Measurements from ENCODE around the gene MARVELD3. TPM values are rescaled to one million over a fixed set of nuclear protein-coding genes. Genes with fewer than 3 reads are reported as not detected.

Gene MARVELD3
- total RNA-seq, 4 donors from 2014 or later: 3.8 to 10.2 (median 6.2) TPM

- no peak overlapping the region for H3K4me3 ChIP-seq
- no peaks in the 10 kb centered on the region for H3K36me3 ChIP-seq
- peaks cover 15% of the 10 kb centered on the region for H3K4me1 ChIP-seq
- no peaks in the 10 kb centered on the region for H3K9me3 ChIP-seq
- no peak overlapping the region for H3K27ac ChIP-seq
- no peak for DNase-seq (ENCODE audit: low spot score in 2 of 2)
- no peak for TF ChIP-seq CTCF (IDR thresholded peaks at IDR 0.05)
- TF ChIP-seq POLR2A (IDR thresholded peaks at IDR 0.05): no peak
- no peak for TF ChIP-seq EP300 (IDR thresholded peaks at IDR 0.05)
- H3K27me3 ChIP-seq: peaks cover 17% of the 10 kb centered on the region
These were observed 3.9 kb upstream of the MARVELD3 start for GRCh38 chr16:71622088-71622487.

GRCh38 chr16:71623597-71623996 is 2.4 kb upstream of the MARVELD3 start:
- TF ChIP-seq CTCF (IDR thresholded peaks at IDR 0.05): no peak
- no peak for TF ChIP-seq EP300 (IDR thresholded peaks at IDR 0.05)
- no peak for TF ChIP-seq POLR2A (IDR thresholded peaks at IDR 0.05)
- TF ChIP-seq POLR2AphosphoS5 (IDR thresholded peaks at IDR 0.05): no peak
- Histone ChIP-seq H3K27ac (no peak overlapping the region), H3K27me3 (peaks cover 20% of the 10 kb centered on the region), H3K9me3 (no peaks in the 10 kb centered on the region), H3K4me3 (no peak overlapping the region), H3K36me3 (no peaks in the 10 kb centered on the region), H3K4me1 (peaks cover 17% of the 10 kb centered on the region)
- DNase-seq (ENCODE audit: low spot score in 2 of 2): no peak
- 68% methylated on average over 3 of the region's 3 CpGs for WGBS

DNA sequence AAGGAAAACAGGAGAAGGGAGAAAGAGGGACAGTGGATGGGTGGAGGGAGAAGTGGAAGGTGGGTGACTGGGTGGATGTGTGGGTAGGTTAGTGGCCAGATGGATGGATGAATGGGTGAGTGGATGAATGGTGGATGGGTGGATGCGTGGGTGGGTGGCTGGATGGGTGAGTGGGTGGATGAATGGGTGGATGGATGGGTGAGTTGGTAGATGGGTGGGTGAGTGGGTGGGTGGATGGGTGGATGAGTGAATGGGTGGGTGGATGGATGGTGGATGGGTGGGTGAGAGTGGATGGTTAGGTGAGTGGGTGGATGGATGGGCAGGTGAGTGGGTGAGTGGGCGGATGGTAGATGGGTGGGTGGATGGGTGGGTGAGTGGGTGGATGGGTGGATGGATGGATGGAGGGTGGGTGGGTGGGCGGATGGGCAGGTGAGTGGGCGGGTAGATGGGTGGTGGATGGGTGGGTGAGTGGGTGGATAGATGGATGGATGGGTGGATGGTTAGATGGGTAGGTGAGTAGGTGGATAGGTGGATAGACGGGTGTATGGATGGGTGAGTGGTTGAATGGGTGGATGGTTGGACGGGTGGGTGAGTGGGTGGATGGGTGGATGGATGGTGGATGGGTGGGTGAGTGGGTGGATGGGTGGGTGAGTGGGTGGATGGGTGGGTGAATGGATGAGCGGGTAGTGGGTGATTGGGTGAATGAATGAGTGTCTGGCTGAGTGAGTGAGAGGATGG is 702 bp upstream of the MARVELD3 start:
- 91% methylated on average over 7 of the region's 7 CpGs for WGBS
- no peak overlapping the region for H3K27ac ChIP-seq
- TF ChIP-seq CTCF (IDR thresholded peaks at IDR 0.05) (no peak), POLR2AphosphoS5 (IDR thresholded peaks at IDR 0.05) (no peak), EP300 (IDR thresholded peaks at IDR 0.05) (no peak), POLR2A (IDR thresholded peaks at IDR 0.05) (no peak)
- no peaks in the 10 kb centered on the region for H3K36me3 ChIP-seq
- H3K4me3 ChIP-seq: peak overlapping the region; percentile 67
- peaks cover 20% of the 10 kb centered on the region for H3K27me3 ChIP-seq
- DNase-seq (ENCODE audit: low spot score in 2 of 2): no peak
- no peaks in the 10 kb centered on the region for H3K9me3 ChIP-seq
- H3K4me1 ChIP-seq: peaks cover 32% of the 10 kb centered on the region

DNA sequence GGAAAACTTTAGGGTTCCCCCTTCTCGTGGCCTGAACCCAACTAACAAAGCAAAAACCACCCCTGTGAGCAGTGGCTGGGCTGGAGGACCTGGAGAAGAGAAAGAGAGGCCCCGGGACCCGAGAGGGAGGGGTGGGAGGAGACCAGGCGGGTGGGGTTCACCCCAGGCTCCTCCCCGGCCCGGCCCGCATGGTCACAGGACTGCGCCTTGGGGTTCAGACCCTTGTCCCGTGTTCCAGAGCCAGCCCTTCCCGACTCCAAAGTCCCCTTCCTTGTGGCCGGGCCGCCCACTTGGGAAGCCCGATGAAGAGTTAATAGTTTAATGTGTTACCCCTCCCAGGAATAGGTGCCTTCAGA is 852 bp downstream of the MARVELD3 start:
- TF ChIP-seq POLR2AphosphoS5 (IDR thresholded peaks at IDR 0.05): no peak
- no peak for TF ChIP-seq POLR2A (IDR thresholded peaks at IDR 0.05)
- TF ChIP-seq CTCF (IDR thresholded peaks at IDR 0.05): no peak
- TF ChIP-seq EP300 (IDR thresholded peaks at IDR 0.05): no peak
- DNase-seq (ENCODE audit: low spot score in 2 of 2): no peak
- H3K36me3 ChIP-seq: no peaks in the 10 kb centered on the region
- H3K27ac ChIP-seq: peak overlapping the region; percentile 57
- peak overlapping the region; percentile 67 for H3K4me3 ChIP-seq
- no peaks in the 10 kb centered on the region for H3K9me3 ChIP-seq
- peaks cover 32% of the 10 kb centered on the region for H3K4me1 ChIP-seq
- H3K27me3 ChIP-seq: peaks cover 20% of the 10 kb centered on the region
- WGBS: 7% methylated on average over 3 of the region's 13 CpGs

DNA sequence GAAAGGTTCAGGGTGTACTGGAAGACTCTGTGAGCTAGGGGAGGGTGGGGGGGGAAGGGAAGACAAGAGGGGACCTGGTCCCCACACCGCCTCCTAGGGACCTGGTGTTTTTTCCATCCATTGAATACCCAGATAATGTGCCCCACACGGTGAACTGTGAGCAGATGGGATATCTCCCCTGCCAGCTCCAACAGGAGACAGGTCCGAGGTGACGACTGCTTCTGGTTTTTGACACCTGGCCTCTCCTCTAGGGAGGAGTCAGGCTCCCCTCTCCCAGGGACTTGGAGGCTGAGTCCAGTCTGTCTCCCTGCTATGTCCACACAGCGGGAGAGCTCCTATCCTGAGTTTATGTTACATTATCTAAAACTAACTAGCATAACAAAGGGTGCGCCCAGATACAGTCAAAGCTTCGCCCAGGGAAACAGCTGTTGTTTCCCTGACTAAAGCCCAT is 1.8 kb downstream of the MARVELD3 start:
- no peak overlapping the region for H3K27ac ChIP-seq
- peaks cover 20% of the 10 kb centered on the region for H3K27me3 ChIP-seq
- WGBS: 86% methylated on average over 5 of the region's 7 CpGs
- no peaks in the 10 kb centered on the region for H3K36me3 ChIP-seq
- H3K4me3 ChIP-seq: no peak overlapping the region
- TF ChIP-seq EP300 (IDR thresholded peaks at IDR 0.05): no peak
- no peak for TF ChIP-seq POLR2AphosphoS5 (IDR thresholded peaks at IDR 0.05)
- no peak for TF ChIP-seq POLR2A (IDR thresholded peaks at IDR 0.05)
- no peak for TF ChIP-seq CTCF (IDR thresholded peaks at IDR 0.05)
- peaks cover 32% of the 10 kb centered on the region for H3K4me1 ChIP-seq
- H3K9me3 ChIP-seq: no peaks in the 10 kb centered on the region
- DNase-seq (ENCODE audit: low spot score in 2 of 2): no peak
